Muscle of back (tissue), 11 donors: Measurements from ENCODE around the gene LIMA1. TPM values are rescaled to one million over a fixed set of nuclear protein-coding genes. Genes with fewer than 3 reads are reported as not detected.
"Not testable (repeated sequence)": the region's sequence is repeated elsewhere in the genome, so short reads cannot be mapped to it uniquely, and the experiment has no call there.

Experiments used
- DNase-seq, 3 donors: peaks; one replicate each; pipeline versions ENCODE4 v3.0.0 to v3.0.0-alpha.2; 2013
- polyA plus RNA-seq, 10 donors: library from polyadenylated mRNA; unstranded; fragments of 120-200 nt; gene quantifications; one replicate each; pipeline ENCODE4 v1.2.1, GENCODE V29; 2013; ENCODE audit not compliant: insufficient read length in 10 of 10

LIMA1 gene
- polyA plus RNA-seq, 10 donors, result 85.3 to 150 (median 115) TPM

DNA sequence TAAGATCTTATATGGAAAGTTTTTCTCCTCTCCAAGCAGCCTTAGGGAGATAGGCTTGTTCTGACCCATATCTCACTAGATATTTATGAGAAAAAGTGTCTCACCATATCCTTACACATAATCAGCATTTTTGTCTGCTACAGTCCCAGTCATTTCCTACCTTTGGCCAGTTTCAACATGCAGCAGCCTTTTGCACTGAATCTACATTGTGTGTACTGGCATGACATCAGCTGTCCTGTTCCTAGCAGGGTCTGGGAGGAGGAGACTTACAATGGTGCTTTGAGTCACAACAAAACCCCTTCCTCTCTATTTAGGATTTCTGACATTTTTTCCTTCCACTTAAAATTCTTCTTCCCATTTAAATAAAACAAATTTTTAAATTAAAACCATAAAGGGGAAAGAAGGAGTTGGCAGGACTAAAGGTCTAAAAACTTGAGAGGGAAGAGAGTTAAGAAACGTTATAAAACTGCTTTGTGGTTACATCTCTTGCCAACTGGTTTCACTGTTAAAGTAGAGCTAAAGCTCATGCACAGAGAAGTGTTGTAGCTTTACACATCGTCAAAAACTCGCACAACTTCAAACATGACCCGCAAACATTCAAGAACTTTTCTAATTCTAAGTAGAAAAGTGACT lies 62.8 kb downstream of the LIMA1 start:
- DNase-seq, result peak; percentile 66 to 86 (median 66)

GRCh38 chr12:50219544-50219943 lies 63.8 kb downstream of the LIMA1 start:
- no peak for DNase-seq

DNA sequence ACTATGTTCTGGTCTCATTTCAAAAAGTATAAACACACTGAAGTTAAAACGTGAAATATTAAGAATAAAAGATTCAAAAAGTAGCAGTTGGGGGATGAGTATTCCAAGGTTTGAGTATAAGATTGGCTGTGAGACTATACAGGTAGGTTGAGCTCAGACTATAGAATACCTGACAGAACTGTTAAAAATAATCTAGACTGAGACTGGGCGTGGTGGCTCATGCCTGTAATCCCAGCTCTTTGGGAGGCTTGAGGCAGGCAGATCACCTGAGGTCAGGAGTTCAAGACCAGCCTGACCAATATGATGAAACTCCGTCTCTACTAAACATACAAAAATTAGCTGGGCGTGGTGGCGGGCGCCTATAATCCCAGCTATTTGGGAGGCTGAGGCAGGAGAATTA lies 64.3 kb downstream of the LIMA1 start:
- not testable (repeated sequence) for DNase-seq

- no peak for DNase-seq
Measured at GRCh38 chr12:50218386-50218785, 64.9 kb downstream of the LIMA1 start.

- DNase-seq, result no peak
Measured at GRCh38 chr12:50217202-50217601, 66.1 kb downstream of the LIMA1 start.

DNA sequence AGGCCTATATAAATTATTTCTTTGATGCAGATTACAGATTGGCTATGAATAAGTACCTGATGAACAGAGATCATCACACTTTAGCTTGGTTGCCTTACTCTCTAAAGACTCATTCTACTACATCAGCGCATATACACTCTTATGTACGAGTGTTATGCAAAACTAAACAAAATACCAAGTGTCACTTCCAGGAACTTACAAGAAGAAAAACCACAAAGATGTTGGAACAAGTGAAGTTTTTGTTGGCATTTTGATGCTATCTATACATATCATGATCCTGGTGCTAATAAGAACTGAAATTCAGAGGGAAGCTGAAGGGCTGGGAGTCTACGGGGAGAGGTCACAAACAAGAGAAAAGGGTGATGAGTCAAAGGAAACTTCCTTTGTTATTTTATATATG lies 68.3 kb downstream of the LIMA1 start:
- no peak for DNase-seq

- DNase-seq, result no peak
Measured at GRCh38 chr12:50214018-50214417, 69.3 kb downstream of the LIMA1 start.

- DNase-seq, result no peak
Measured at GRCh38 chr12:50213439-50213838, 69.9 kb downstream of the LIMA1 start.

GRCh38 chr12:50212071-50212467 lies 71.3 kb downstream of the LIMA1 start:
- no peak for DNase-seq

- DNase-seq, result peak in 1 of 3 donors; percentile 35
Measured at GRCh38 chr12:50211392-50212070, 71.8 kb downstream of the LIMA1 start.

- DNase-seq, result no peak
Measured at GRCh38 chr12:50207424-50207823, 75.9 kb downstream of the LIMA1 start.

DNA sequence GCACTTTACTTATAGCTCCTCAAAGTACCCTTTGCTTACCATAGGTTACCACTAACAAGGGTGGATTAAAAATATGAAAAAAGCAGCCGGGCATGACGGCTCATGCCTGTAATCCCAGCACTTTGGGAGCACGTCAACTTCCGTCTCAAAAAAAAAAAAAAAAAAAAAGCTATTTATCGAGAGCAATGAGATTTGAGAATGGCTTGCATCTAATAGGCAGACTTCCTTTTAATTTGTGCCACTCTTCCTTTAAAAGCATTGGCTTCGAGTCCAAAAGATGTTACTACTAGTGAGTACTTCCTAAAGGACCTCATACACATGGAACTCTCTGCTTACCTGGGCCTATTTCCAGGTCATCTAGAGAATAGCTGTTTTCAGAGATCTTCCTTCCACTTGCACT lies 77.7 kb downstream of the LIMA1 start:
- DNase-seq, result no peak

- no peak for DNase-seq
Measured at GRCh38 chr12:50203691-50204090, 79.6 kb downstream of the LIMA1 start.

DNA sequence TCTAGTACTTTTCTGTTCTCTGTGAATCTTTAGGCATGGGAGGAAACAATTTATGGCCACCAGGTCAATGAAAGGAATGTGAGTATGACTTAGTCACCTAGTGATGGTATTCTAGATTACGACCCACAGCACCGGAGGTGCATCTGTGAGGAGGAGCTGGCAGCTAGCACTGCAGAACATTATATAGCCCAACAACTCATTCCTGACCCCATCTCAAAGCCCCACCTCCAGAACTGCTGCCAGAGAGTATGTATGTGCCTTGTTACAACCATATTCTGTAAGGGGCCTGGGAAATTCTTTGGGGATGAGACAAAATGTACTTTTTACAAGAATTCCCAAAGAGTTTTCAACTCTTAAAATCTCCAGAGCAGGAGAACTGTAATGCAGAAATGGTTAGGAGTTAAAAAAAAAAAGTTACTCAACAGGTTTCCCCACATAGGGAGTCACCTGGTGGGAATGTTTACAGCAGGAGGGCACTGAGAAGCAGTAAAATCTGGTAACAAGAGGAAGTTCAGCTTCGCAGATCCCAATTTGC lies 81.3 kb downstream of the LIMA1 start:
- peak in 1 of 3 donors; percentile 93 for DNase-seq

DNA sequence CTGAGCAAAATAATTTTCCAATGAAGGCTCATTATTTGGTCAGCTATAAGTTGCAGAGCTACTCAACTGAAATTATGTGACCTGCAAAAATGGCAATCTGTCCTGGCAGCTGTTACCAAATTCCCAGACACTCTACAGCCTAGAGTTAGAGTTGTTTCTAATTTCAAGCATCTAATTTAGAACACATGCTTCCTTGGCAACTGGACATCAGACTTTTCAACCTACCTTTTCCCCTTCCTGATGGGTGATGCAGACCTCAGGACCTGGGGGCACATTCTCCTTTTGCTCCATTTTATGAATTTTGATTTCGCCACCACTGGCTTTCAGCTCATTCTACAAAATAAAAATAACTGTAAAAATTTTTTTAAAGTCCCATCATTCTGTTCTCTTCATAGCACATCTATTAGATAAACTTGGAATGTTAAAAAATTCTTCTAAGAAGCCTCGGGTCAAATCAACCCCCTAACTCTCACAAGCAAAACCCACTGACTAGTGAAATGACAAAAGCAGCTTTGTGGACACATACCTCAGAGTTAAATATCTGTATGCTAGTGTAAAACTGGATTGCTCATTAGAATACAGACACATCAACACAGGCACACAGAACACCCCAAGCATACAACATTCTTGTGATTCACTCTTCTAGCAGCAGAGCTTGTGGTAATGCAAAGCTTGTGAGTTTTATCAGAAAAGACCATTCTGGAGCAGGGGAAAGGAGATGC lies 82.6 kb downstream of the LIMA1 start:
- peak in 2 of 3 donors; percentile 57 to 68 for DNase-seq

DNA sequence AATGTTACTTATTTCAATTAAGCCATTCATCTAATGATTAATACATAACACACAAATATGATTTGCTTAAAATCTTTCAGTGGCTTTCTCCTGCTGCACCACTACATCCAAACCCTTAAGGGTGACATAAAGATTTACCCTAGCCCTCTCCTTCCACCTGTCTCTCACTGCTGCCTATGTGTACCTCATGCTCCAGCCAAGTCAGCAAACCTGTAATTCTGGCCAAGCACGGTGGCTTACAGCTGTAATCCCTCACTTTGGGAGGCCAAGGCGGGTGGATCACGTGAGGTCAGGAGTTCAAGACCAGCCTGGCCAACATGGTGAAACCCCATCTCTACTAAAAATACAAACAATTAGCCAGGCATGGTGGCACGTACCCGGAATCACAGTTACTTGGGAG lies 84.5 kb downstream of the LIMA1 start:
- no peak for DNase-seq

- no peak for DNase-seq
Measured at GRCh38 chr12:50197297-50197727, 86.0 kb downstream of the LIMA1 start.

DNA sequence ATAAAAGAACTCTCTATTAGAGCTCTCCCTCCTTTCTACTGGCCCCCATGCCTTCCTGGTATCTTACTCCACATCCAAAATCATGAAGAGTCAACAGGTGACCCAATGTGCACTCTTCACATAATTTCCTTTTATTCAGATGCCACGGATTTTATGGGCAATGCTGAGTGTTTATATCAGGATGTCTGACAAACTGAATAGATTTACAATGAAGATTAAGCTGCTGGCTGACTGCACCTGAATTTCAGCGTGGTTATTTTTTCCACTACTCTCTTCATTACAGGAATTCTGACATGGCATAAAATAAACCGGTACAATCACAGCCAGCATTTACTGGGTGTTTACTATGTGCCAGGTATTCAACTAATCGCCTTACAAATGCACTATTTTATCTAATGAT lies 86.8 kb downstream of the LIMA1 start:
- DNase-seq, result no peak

GRCh38 chr12:50195832-50196231 lies 87.5 kb downstream of the LIMA1 start:
- peak; percentile 48 to 68 (median 49) for DNase-seq

DNA sequence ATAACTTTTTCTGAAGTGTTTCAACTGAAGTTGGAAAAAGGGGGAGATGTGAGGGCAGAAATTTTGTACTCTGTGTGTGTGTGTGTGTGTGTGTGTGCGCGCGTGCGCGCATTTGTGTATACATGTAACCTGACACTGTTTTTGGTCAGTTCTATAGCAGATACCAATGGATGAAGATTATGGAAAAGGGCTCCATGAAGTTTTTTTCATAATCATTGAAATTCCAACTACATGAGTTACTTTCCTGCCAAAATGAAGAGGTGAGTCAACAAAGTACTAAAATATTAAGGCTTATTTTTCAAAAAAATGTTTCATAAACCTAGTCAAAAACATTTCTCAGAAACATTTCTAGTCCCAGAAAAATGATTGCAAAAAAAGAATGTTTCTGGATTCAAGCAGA lies 90.4 kb downstream of the LIMA1 start:
- peak in 1 of 3 donors; percentile 60 for DNase-seq

DNA sequence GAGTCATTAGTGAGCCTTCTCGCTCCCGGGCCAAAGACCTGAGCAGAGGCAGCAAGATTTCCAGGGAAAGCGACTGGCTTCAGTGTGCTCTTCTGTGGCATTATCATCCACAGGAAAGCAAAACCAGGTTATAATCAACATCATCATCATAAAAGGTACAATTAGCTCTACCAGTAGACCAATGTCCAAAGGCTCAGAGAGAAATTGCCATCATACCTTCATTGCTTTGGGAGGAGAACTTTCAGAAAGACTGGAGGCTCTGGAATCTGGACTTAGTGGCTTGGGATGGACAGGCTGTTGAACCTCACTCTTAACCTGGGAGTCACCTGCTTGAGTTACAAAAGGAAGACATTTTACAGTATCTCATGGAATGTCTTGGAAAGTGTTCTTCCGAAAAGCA lies 91.1 kb downstream of the LIMA1 start:
- DNase-seq, result no peak

- DNase-seq, result no peak
Measured at GRCh38 chr12:50190859-50191258, 92.5 kb downstream of the LIMA1 start.
